DOHH2 (cell line): ENCODE results near the gene NAPB.

Experiments
- CTCF ChIP-seq: fragments of 200-600 bp; sonication (generic); IDR thresholded peaks from one replicate; pipeline ENCODE4 v1.5.1; 2014; ENCODE audit warnings: antibody characterized with exemption, mild to moderate bottlenecking, low read depth, low read length; ENCODE audit not compliant: poor library complexity, severe bottlenecking
- EZH2phosphoT487 ChIP-seq: fragments of 200-600 bp; sonication (generic); IDR thresholded peaks from 2 replicates; pipeline ENCODE4 v1.6.1; 2017; ENCODE audit warnings: borderline replicate concordance, mild to moderate bottlenecking, antibody characterized with exemption, low read length, moderate library complexity, mixed read lengths

- no peak for TF ChIP-seq CTCF
- TF ChIP-seq EZH2phosphoT487 = no peak
Measured at GRCh38 chr20:23419657-23419994, 1.7 kb downstream of the NAPB start.
